CMK (cell line): ENCODE measurements around the gene NRK.
"Not testable (repeated sequence)": the region's sequence is repeated elsewhere in the genome, so short reads cannot be mapped to it uniquely, and the experiment has no call there.

ENCODE experiments used
- DNase-seq: peaks from one replicate; pipeline ENCODE4 v3.0.0-alpha.2; 2010; ENCODE audit warnings: low read depth

The NRK gene

GRCh38 chrX:105894721-105895120, 72.4 kb downstream of the NRK start:
- DNase-seq, result no peak

- DNase-seq, result no peak
Observed at GRCh38 chrX:105909576-105909975, 87.2 kb downstream of the NRK start.

GRCh38 chrX:105910563-105911105, 88.3 kb downstream of the NRK start:
- DNase-seq, result no peak

- no peak for DNase-seq
Observed at GRCh38 chrX:105945266-105945665, 122.9 kb downstream of the NRK start.

- no peak for DNase-seq
Observed at GRCh38 chrX:105969487-105969886, 147.1 kb downstream of the NRK start.

GRCh38 chrX:105972690-105973386, 150.5 kb downstream of the NRK start:
- DNase-seq, result no peak

GRCh38 chrX:105973387-105973739, 151.0 kb downstream of the NRK start:
- no peak for DNase-seq

- no peak for DNase-seq
Observed at GRCh38 chrX:105975382-105975781, 153.0 kb downstream of the NRK start.

GRCh38 chrX:105981772-105982485, 159.6 kb downstream of the NRK start:
- no peak for DNase-seq

GRCh38 chrX:105988487-105988886, 166.1 kb downstream of the NRK start:
- not testable (repeated sequence) for DNase-seq

- DNase-seq, result no peak
Observed at GRCh38 chrX:105999294-105999693, 177.0 kb downstream of the NRK start.

- no peak for DNase-seq
Observed at GRCh38 chrX:106000203-106000602, 177.9 kb downstream of the NRK start.

GRCh38 chrX:106000609-106001008, 178.3 kb downstream of the NRK start:
- not testable (repeated sequence) for DNase-seq

- DNase-seq, result no peak
Observed at GRCh38 chrX:106005684-106006083, 183.3 kb downstream of the NRK start.

- no peak for DNase-seq
Observed at GRCh38 chrX:106007815-106008214, 185.5 kb downstream of the NRK start.
